Stimulated activated CD8-positive, alpha-beta memory T cell treated with anti-CD3 and anti-CD28 coated beads, Interleukin-7, amount 100 ng/mL, for 24 hours (primary cell): ENCODE results near the gene DPYD.

Experiments used
- DNase-seq: peaks from one replicate; pipeline ENCODE4 v3.0.0-alpha.2; 2020; ENCODE audit warnings: low read depth

Gene DPYD

DNA sequence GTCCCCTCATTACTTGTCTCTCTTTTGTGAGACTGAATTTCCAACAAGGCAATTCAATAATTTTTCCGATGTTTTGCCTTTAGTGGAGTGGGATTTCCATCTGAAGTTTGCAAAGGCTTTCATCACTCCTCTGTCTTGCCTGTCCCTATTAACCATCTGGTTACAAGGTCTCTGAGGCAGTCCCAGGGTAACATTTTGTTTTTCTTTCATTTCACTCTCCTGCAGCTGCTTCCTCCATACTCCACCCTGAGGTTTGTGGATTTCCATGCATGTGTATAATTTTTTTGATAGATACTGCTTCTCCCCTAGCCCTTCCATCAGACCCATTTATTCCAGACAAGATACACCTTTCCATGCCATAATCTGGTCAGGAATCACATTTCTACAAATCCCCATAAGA is 832.4 kb downstream of the DPYD start:
- DNase-seq: no peak

DNA sequence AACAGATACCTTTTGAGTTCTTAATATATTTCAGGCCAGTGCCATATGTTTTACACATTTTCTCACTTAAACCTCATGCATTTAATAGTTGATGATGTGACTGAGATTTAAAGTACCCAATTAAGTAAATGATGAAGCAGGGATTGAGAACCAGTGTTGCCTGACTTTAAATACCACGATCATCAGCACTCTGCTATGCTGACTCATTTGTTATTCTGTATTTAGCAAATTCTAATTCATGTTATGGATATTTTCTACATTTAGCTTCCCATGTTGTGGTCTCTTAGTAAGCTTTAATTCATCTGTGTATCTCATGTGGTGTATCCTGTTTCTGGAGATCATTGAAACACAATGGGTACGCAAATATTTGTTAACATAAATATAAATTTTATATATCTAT is 836.3 kb downstream of the DPYD start:
- DNase-seq: no peak

DNA sequence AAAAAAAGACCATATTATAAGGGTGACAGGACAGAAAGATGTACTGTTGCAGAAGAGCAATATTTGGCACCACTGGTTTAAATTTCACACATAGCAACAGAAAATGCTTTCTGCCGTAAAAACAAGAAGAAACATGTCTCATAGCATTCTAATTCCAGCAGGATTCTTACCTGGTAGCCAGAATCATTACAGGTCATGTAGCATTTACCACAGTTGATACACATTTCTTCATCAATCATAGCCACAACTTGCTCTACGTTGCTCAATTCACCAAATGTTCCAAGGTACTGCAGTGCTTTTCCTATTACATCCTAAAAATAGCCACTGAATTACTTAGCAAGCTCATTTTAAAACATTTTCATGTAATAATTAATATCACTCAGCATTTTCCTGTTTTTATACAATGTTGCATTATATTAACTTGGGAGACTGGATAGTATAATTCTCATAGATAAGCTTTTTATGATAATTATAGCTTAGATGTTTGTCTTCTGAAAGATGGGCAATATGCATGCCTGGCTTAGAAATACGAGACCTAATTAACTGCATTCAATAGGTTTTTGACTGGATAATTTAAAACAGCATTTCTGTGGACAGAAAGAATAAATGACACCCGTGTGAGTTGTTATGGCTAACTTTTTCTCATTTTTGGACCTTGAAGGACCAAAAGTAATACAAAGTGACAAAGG is 838.5 kb downstream of the DPYD start:
- no peak for DNase-seq

DNA sequence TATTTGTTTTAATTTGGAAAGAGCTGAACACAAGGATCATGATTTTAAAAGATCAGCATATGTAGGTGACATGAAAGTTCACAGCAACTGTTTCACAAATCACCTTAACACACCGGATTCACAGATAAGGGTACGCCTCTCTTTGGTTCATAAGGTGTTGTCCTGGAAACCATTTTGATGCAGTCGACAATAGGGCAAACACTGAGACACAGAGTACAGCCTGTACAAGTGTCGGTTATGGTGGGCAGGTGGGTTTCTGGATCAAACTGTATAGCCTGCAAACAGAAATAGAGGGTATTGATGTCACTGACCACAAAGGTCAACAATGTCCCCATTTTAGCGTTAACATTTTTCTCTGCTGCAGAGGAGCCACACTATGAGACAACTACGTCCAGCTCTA is 842.0 kb downstream of the DPYD start:
- DNase-seq: no peak

DNA sequence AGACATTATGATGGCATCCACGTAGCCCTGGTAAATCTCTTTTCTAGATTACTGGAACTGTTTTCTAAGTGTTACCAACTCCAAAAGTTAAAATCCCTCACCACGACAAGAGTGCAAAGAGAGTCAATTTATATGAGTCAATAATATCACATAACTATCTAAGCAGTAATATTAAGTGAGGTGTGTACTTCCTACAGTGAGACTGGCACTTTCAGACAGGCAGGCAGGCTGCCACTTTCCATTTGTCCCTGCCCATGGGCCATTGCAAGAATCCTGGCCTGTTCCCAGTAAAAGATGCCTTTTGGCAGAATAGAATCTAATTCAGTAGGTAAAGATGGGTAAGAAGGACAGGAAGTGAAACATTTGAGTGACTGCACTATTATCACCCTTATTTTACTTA is 843.6 kb downstream of the DPYD start:
- DNase-seq: no peak

DNA sequence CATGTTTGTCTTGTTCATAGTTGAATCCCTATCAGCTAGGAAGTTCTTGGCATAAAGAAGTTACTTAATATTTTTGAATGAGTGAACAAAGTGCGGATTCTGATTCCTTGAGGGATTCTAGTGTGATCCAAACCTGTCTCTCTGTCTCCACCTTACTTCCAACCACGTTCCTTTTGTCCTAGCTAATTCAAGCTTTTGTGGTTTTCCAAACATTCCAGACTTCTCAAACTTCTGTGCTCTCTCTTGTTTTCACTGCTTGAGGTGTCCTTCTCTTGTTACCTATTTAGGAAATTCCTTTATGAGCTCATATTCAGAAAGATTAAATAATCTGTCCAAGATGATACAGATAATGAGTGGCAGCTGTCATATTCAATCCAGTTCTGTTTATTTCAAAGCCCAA is 846.1 kb downstream of the DPYD start:
- DNase-seq: no peak

DNA sequence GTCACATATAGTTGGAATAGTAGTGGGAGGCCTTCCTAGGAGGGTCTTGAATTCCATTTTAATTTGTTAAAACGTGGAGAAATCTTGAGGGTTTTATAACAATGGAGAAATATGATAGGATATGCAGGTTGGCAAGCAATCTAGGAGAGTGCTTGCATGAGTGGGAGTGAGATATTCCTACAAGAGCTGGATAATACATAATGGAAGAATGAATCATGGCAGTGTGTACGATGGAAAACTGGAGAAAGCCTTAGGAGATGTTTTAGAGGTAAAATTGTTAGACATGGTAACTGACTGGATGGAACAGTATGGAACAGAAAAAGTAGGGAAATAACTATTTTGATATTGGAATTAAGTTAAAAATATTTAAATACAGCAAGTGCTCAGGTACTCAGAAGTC is 846.9 kb downstream of the DPYD start:
- DNase-seq: no peak

DNA sequence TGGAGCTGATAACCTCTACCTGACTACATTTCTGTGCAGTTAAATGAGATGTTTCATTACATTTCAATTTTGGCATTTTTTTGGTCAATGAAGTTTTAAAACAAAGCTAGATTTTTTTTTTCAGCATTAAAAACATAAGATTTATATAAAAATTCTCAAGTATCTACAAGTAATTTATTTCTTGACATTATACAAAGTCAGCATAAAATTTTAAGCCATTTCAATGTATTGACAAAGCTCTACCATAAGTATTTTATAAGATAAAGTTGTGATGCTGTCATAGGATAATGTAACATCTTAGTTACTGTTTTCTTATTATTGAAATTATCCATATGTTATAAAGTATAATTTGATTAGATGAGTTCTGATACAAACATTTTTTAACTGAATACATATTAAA is 847.7 kb downstream of the DPYD start:
- no peak for DNase-seq

DNA sequence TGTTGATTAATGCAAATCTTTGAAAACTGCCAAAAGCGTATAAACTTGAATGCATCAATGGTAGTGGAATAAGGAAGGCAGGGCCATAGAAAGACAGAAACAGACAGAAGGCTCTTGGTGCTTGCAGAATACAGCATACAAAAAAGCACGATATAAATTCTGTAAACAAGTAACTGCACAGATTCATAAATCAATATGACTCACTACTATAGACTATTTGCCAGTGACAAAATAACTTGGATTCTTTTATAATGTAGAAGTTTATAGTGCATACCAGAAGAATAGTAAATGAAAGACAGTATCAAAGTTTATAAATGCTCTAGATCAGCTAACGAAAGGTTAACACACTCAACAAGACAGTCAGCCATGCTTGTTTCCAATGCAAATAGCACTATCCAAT is 849.7 kb downstream of the DPYD start:
- no peak for DNase-seq

DNA sequence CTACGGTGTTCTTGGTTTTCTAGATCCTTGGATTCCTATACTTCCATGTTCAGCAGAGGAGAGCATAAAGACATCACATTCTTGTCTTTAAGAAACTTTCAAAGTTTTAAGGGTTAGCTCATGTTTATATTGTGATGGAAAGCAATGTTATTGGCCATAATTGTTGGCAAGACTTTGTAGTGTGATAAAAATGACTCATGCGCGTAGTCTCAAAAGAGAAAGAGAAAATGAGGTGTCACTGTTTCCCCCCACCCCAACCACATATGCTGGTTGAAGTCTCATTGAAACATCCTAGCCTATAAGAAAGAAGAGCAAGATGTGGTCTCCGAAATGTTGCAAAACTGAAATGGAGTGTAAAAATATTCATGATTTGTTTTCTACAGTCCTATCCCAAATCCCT is 850.5 kb downstream of the DPYD start:
- DNase-seq: no peak

DNA sequence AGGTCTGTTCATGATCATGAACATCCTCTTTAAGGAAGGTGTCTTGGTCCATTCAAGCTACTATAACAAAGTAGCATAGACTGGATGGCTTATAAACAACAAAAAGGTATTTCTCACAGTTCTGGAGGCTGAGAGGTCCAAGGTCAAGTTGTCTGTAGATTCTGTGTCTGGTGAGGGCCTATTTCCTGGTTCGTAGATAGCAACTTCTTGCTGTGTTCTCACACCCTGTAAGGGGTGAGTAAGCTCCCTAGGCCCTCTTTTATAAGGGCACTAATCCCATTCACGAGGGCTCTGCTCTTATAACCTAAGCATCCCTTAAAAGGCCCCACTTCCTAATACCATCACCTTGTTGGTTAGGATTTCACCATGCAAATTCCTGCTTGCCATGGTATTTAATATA is 851.5 kb downstream of the DPYD start:
- DNase-seq: no peak

DNA sequence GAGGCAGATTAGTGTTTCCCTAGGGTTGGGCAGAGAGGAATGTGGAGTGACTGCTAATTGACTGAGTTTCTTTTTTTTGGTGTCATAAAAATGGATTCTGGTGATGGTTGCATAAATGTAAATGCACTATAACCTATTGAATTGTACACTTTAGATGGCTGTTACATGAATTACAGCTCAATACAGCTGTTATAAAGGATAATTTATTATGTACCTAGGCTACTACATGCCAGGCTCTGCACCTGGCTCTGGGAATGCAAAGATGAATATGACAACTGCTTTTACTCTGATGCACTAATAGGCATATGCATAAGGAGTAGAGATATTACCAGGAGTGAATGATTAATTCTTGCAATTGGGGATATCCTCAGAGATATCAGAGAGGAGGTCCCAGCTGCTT is 854.0 kb downstream of the DPYD start:
- DNase-seq: no peak

DNA sequence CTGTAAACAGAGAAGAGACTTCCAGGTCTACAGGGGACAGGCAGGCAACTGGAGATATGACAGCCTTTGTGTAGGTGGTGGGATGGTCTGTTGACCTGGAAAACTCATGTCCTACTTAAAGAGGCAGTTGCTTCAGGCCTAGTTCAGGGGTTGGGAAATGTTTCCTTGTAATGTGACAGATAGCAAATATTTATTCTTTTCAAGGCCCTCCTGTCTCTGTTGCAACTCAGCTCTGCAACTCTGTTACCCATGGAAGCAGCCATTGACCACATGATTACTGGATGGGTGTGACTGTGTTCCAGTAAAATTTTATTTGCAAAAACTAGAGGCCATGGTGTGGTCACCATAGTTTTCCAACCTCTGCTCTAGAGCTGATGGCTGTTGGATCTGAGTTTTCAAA is 857.3 kb downstream of the DPYD start:
- DNase-seq: no peak

DNA sequence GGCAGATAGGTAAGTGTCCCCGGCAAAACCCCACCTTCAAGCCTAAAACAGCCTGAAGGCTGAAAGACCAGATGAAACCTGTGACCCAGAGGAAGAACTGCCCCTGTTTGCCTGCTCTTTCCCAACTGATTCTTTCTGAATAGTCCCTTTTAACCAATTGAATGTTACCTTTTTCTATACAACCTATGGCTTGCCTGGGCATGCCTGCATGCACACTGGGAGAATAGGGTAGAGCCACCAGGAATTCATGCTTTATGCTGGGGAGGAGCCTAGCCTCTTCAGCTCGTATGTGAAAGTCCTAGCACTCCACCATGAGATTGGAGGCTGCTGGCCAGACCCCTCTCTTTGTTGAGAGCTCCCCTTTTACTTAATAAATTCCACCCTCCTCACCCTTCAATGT is 859.2 kb downstream of the DPYD start:
- no peak for DNase-seq

DNA sequence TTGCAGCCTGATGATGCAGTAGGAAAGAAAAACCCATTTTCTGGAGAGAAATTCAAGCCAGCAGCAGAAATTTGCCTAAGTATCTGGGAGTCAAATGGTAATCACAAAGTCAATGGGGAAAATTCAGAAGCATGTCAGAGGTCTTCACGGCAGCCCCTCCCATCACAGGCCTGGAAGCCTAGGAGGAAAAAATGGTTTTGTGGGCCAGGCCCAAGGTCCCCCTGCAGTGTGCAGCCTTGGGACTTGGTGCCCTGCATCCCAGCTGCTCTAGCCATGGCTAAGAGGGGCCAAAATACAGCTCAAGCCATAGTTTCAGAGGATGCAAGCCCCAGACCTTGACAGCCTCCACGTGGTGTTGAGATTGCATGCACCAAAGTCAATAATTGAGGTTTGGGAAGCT is 864.4 kb downstream of the DPYD start:
- no peak for DNase-seq

DNA sequence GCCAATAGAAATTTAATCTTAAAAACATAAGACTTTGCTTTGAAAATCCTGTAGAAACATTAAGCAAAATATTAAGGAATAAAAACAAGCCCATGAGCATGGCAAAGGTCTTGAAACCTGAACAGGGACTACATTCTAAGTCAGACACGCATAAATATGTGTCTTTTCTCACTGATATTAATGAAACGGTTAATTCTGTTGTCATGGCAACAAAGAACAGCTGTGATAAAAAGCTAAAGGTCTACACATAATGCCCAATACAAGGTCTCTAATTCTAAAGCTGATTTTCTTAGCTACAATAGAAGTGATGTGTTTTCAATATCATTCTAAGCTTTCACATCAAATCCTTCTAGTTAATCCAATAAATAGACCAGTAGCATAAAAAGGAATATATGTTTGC is 867.6 kb downstream of the DPYD start:
- DNase-seq: no peak

DNA sequence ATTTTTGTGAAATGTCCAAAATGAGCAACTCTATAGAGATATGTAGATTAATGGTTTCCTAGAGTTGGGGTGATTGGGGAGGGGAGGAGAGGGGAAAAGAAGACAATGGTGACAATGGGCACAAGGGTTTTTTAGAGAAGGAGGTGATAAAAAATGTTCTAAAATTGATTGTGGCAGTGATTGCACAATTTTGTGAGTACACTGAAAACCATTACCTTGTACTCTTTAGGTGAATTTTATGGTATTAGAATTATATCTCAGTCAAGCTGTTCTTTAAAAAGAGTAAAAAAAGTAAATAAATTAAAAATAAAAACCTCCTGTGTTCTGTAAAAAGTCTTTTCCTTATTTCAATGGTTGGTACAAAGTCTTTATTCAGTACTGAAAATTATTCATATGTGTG is 869.0 kb downstream of the DPYD start:
- DNase-seq: no peak

DNA sequence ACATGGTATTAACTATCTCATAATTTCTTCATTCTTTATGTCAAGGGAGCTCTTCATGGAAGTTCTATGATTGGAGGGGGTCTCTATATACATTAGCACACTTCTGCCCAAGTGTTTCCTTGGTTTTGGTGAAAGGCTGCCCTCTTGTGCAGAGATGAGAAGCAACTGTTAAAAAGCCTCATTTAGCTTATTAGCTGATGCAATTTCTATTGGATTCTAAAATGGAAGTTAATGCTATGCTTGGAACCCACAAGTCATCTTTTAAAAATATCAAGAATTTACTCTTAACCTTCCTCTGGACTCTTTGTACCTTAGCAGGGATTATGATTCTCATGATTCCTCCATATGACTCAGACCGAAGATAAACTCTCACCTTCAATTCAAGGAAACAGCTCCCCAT is 870.3 kb downstream of the DPYD start:
- no peak for DNase-seq

DNA sequence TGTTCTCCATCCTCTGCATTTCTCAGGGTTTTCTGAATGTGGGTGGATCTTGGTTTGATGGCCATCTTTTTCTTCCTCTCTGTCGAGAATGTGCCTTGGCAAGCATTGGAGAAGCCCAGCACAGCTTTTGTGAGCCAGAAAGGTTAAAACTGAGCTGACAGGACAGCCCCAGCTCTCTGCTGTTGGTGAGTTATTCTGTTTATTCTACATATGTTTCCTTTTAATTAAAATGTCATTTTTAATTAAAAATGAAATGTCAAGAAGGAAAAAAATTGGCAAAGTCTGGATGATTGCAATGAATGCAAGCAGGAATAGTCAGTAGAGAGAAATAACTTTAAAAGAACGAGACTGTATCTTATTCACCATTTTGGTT is 873.4 kb downstream of the DPYD start:
- no peak for DNase-seq

DNA sequence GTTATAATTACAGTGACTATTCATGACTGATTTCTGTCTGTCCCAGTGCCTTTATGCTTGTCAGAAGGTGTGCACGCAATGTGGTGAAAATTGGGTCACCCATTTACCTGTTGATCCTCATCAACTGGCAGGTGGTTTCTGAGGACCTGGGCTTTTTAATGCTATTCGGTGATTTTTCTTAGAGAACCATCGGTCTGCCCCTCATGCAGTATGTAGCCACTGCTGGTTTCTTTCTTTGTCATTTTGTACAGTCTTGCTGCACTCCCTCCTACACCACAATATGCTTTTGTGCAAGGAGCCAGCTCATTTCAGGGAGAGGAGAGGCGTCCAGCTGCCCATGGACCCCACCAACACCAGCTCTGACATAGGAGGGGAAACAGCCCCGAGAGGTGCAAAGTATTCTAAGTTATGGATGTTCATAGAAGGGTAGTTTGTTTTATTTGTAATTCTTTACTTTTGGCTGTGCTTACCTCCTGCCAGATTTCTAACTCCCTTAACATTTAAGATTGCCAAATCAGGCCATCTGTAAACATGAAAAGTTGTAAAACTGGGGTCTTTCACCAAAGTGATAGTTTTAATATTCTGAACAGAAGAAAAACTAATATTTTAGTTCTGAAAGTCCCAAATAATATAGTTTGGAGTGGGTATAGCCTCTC is 873.9 kb downstream of the DPYD start:
- DNase-seq: no peak

DNA sequence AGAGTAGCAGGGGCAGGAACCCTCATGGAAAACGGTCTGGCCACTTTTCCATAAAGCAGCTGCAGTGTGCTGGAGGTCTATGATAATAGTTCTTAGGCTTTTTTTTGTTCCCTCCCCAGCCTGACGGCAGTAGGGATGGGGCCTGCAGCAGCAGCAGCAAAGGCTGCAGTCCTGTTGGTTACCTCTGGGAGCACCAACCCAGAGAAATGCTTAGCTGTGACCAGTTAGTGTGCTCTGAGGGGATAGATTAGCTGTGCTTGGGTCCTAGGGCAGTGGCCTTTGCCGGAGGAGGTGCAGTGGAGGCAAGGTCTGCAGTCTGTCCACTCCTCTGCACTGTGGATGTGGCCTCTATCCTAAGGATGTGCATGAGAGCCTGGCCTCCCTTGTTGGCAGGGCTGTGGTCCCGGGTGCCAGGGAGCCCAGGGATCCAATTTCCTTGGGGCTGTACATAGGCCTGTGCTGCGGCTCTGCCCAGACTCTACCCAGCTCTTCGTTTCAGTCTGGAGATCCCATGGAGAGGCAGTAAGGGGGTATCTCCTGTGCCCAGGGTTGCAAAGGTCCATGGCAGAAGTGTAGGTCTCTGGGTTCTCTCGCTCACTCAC is 876.6 kb downstream of the DPYD start:
- DNase-seq: no peak

DNA sequence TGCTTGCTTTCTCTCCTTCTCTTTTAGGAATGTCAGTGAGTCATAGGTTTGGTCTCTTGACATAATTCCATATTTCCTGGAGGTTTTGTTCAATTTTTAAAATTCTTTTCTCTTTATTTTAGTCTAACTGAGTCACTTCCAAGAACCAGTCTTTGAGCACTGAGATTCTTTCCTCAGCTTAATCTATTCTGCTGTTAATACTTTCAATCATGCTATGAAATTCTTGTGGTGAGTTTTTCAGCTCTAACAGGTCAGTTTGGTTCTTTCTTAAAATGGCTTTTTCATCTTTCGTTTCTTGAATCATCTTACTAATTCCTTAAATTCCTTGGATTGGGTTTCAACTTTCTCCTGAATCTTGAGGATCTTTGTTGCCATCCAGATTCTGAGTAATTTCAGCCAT is 878.3 kb downstream of the DPYD start:
- no peak for DNase-seq

DNA sequence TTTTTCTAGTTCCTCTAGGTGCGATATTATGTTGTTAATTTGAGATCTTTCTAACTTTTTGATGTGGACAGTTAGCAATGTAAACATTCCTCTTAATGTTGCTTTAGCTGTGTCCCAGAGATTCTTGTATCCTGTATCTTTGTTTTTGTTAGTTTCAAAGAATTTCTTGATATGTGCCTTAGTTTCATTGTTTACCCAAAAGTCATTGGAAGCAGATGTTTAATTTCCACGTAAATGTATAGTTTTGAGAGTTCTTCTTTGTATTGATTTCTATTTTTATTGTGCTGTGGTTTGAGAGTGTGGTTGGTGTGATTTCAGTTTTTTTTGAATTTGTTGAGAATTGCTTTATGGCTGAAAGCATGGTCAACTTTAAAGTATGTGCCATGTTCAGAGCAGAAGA is 879.8 kb downstream of the DPYD start:
- DNase-seq: no peak

DNA sequence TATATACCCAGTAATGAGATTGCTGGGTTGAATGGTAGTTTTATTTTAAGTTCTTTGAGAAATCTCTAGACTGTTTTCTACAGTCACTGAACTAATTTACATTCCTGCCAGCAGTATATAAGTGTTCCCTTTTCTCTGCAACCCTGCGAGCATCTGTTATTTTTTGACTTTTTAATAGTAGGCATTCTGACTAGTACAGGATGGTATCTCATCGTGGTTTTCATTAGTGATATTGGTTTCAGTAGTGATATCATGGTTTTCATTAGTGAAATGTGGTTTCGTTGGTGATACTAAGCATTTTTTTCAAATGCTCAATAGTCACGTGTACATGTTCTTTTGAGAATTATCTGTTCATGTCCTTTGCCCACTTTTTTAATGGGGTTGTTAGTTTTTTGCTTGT is 882.4 kb downstream of the DPYD start:
- no peak for DNase-seq
